Left lung (tissue), 10 donors: Measurements from ENCODE around the gene GARIN5A. TPM values are rescaled to one million over a fixed set of nuclear protein-coding genes. Genes with fewer than 3 reads are reported as not detected.

Experiments
- ATAC-seq: fragments of 200-7000 bp; cut with Tn5 transposase; one replicate; pipeline ENCODE4 v1.9.1; 2020; ENCODE audit warnings: moderate library complexity
- DNase-seq, 4 donors: peaks; one replicate each; pipeline ENCODE4 v3.0.0-alpha.2; 2013 to 2020
- H3K27ac ChIP-seq, 2 donors: fragments of 200-600 bp; sonication (generic) in 1 of 2; one replicate each; pipeline versions ENCODE4 v1.5.0 to v1.8.0; 2020 to 2021
- H3K27me3 ChIP-seq, 2 donors: fragments of 200-600 bp; sonication (generic) in 1 of 2; one replicate each; pipeline versions ENCODE4 v1.5.0 to v1.8.0; 2020 to 2021
- H3K36me3 ChIP-seq, 2 donors: fragments of 200-600 bp; sonication (generic) in 1 of 2; one replicate each; pipeline versions ENCODE4 v1.5.0 to v1.8.0; 2020 to 2021
- H3K4me1 ChIP-seq, 2 donors: fragments of 200-600 bp; one replicate each; pipeline ENCODE4 v1.8.0; 2021
- H3K4me3 ChIP-seq, 2 donors: fragments of 200-600 bp; sonication (generic) in 1 of 2; one replicate each; pipeline versions ENCODE4 v1.5.0 to v1.8.0; 2020 to 2021; ENCODE audit warnings: mild to moderate bottlenecking in 1 of 2
- H3K9me3 ChIP-seq, 2 donors: fragments of 200-600 bp; sonication (generic) in 1 of 2; one replicate each; pipeline versions ENCODE4 v1.5.0 to v1.8.0; 2020 to 2021
- CTCF ChIP-seq, 2 donors: fragments of 200-600 bp; sonication (generic) in 1 of 2; IDR thresholded peaks; one replicate each; pipeline versions ENCODE4 v1.5.0 to v1.8.0; 2021; ENCODE audit warnings: antibody characterized with exemption in 2 of 2
- intact Hi-C, 2 donors: fragments of 100-400 bp; cut with DNase I; formaldehyde crosslinking; loops; one replicate each; pipeline versions ENCODE4 v1.11.2 to v1.14.2; 2022
- polyA plus RNA-seq, 6 donors: library from polyadenylated mRNA; unstranded; fragments of 120-200 nt; gene quantifications; one replicate each; pipeline ENCODE4 v1.2.1, GENCODE V29; 2013; ENCODE audit not compliant: insufficient read length in 6 of 6
- total RNA-seq, 2 donors: library from RNA; stranded (reverse); fragmentation: NEBNext Ultra II Directional; extraction: Animal tissue kit (Norgen Biotek cat#: 25700); gene quantifications; one replicate each; pipeline ENCODE4 v1.2.1, GENCODE V29; 2021
- donor health status: DM: no; HTN: yes; CAD: no.
- donor health status: DM: no; HTN: no; CAD: no.

GARIN5A gene
- total and polyA plus RNA-seq, 8 donors: 2.6 to 5.4 (median 3.9) TPM

- Histone ChIP-seq H3K4me3 (no peak overlapping the region), H3K9me3 (no peaks in the 10 kb centered on the region), H3K27me3 (no peaks in the 10 kb centered on the region), H3K27ac (no peak overlapping the region), H3K36me3 (peaks cover 0 to 3% of the 10 kb centered on the region in 2 donors), H3K4me1 (no peaks in the 10 kb centered on the region)
- intact Hi-C loops: no loop called here
- ATAC-seq (peak; percentile 61), DNase-seq (peak in 1 of 4 donors; percentile 69)
- no peak for TF ChIP-seq CTCF (IDR thresholded peaks at IDR 0.05)
Observed at GRCh38 chr19:50500753-50501151, 24.1 kb upstream of the GARIN5A start.

GRCh38 chr19:50500060-50500752, 23.6 kb upstream of the GARIN5A start:
- H3K4me3 ChIP-seq: no peak overlapping the region
- no peak for TF ChIP-seq CTCF (IDR thresholded peaks at IDR 0.05)
- intact Hi-C loops: no loop called here
- no peaks in the 10 kb centered on the region for H3K9me3 ChIP-seq
- H3K4me1 ChIP-seq: no peaks in the 10 kb centered on the region
- H3K27me3 ChIP-seq: no peaks in the 10 kb centered on the region
- H3K27ac ChIP-seq: no peak overlapping the region
- ATAC-seq (peak; percentile 56), DNase-seq (peak in 1 of 4 donors; percentile 62)
- no peaks in the 10 kb centered on the region for H3K36me3 ChIP-seq

GRCh38 chr19:50498219-50499056, 21.8 kb upstream of the GARIN5A start:
- Histone ChIP-seq H3K9me3 (no peaks in the 10 kb centered on the region), H3K27ac (no peak overlapping the region)
- TF ChIP-seq CTCF (IDR thresholded peaks at IDR 0.05): no peak

GRCh38 chr19:50497022-50497405, 20.4 kb upstream of the GARIN5A start:
- H3K9me3 ChIP-seq: no peaks in the 10 kb centered on the region
- H3K4me3 ChIP-seq: no peak overlapping the region
- no peaks in the 10 kb centered on the region for H3K36me3 ChIP-seq
- intact Hi-C loops: no loop called here
- ATAC-seq (no peak), DNase-seq (peak in 1 of 4 donors; percentile 29)
- H3K27ac ChIP-seq: no peak overlapping the region
- H3K27me3 ChIP-seq: no peaks in the 10 kb centered on the region
- no peak for TF ChIP-seq CTCF (IDR thresholded peaks at IDR 0.05)
- H3K4me1 ChIP-seq: peaks cover 0 to 4% of the 10 kb centered on the region in 2 donors

More at GRCh38 chr19:50498219-50499056, 21.8 kb upstream of the GARIN5A start:
- Histone ChIP-seq H3K36me3 (no peaks in the 10 kb centered on the region), H3K4me3 (no peak overlapping the region), H3K4me1 (no peaks in the 10 kb centered on the region), H3K27me3 (no peaks in the 10 kb centered on the region)
- DNase-seq (no peak), ATAC-seq (no peak)
- intact Hi-C loops: no loop called here
